Osteocyte (in vitro differentiated cells): ENCODE data around the gene TPM1. TPM values are rescaled to one million over a fixed set of nuclear protein-coding genes. Genes with fewer than 3 reads are reported as not detected.
A peak's percentile ranks its signal among the peaks of the same experiment; 100 is the strongest.

Experiments
- DNase-seq: peaks from one replicate; pipeline ENCODE4 v3.0.0; 2021; ENCODE audit warnings: mixed read lengths; ENCODE audit not compliant: unreplicated experiment; ENCODE audit errors: extremely low spot score
- H3K27ac Mint-ChIP-seq: one replicate; pipeline ENCODE4 v1.8.0; 2021; ENCODE audit warnings: mild to moderate bottlenecking, mixed read lengths; ENCODE audit not compliant: unreplicated experiment
- H3K27me3 Mint-ChIP-seq: one replicate; pipeline ENCODE4 v1.8.0; 2021; ENCODE audit warnings: mixed read lengths; ENCODE audit not compliant: unreplicated experiment
- H3K36me3 Mint-ChIP-seq: one replicate; pipeline ENCODE4 v1.8.0; 2021; ENCODE audit warnings: mixed read lengths; ENCODE audit not compliant: unreplicated experiment
- H3K4me1 Mint-ChIP-seq: one replicate; pipeline ENCODE4 v1.8.0; 2021; ENCODE audit warnings: mixed read lengths; ENCODE audit not compliant: unreplicated experiment
- H3K4me3 Mint-ChIP-seq: one replicate; pipeline ENCODE4 v1.8.0; 2021; ENCODE audit warnings: mild to moderate bottlenecking, moderate library complexity, mixed read lengths; ENCODE audit not compliant: unreplicated experiment
- H3K9me3 Mint-ChIP-seq: one replicate; pipeline ENCODE4 v1.8.0; 2021; ENCODE audit warnings: mixed read lengths; ENCODE audit not compliant: unreplicated experiment
- total RNA-seq: library from RNA; stranded (reverse); gene quantifications from 2 replicates; pipeline ENCODE4 v1.2.1, GENCODE V29; 2021
- TF ChIP-seq, protein P1 (sequence below): fragments of 200-600 bp; sonication (generic); IDR thresholded peaks from 2 replicates; pipeline ENCODE4 v1.5.0; 2021; ENCODE audit warnings: antibody characterized with exemption, mild to moderate bottlenecking, moderate library complexity

TPM1 gene
- total RNA-seq, 1 donor from 2014 or later, result 1,747 TPM

DNA sequence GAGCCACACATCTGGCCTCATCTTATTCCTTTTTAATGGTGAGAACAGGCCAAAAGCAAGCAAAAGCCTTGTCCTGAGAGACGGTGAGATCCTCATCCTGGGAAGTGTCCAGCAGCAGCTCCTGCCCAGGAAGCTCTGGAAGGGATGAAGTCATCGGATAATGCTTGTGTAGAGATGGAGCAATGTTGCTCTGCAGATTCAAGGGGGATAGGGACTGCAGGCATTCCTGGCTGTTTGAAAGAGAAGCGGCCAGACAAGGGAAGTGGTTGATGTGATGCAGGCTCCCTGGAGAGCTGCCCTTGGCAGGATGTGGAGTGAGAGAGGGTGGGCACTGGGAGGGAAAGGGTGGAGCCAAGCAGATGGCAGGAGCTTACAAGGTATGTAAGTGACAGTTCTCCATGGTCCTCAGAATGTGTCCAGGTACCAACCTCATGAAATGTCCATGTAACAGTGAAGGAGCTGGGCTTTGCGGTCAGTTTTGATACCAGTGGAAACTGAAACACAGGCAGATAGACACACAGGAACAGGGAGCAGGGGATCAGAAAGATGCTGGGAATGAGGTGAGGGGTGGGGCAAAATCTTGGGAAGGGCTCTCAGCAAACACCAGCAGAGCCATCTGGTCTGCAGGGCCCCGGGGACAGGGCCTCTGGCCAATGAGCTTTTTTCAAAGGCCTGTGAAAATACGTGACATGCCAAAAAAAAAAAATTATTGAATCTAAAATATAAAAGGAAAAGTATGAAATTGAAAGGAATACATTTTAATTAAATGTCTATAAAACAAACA, 46.9 kb downstream of the TPM1 start:
- Mint-ChIP-seq H3K4me1 (peaks cover 39% of the 10 kb centered on the region), H3K27me3 (no peaks in the 10 kb centered on the region), H3K4me3 (no peak overlapping the region), H3K27ac (peak overlapping the region; percentile 52), H3K36me3 (no peaks in the 10 kb centered on the region), H3K9me3 (no peaks in the 10 kb centered on the region)
- TF ChIP-seq, protein P1, sequence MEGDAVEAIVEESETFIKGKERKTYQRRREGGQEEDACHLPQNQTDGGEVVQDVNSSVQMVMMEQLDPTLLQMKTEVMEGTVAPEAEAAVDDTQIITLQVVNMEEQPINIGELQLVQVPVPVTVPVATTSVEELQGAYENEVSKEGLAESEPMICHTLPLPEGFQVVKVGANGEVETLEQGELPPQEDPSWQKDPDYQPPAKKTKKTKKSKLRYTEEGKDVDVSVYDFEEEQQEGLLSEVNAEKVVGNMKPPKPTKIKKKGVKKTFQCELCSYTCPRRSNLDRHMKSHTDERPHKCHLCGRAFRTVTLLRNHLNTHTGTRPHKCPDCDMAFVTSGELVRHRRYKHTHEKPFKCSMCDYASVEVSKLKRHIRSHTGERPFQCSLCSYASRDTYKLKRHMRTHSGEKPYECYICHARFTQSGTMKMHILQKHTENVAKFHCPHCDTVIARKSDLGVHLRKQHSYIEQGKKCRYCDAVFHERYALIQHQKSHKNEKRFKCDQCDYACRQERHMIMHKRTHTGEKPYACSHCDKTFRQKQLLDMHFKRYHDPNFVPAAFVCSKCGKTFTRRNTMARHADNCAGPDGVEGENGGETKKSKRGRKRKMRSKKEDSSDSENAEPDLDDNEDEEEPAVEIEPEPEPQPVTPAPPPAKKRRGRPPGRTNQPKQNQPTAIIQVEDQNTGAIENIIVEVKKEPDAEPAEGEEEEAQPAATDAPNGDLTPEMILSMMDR, result no peak
- no peak for DNase-seq

DNA sequence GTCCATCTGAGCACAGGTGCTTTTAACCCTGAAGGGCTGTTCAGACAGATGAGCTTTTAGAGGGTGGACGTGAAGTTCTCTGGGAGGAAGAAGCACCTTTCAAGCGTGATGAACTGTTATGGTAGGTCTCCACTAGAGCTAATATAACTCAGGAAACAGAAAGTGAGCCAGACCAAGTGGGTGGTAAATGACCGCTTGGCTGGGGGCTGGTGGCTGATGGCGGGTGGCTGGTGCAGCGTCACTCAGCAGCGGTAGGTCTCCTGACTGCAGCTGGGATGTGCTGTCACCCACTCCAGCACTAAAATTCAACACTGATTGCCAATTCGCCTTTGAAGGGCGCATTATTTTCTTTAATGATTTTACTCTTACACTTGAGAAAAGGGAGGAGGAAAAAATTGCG, 47.9 kb downstream of the TPM1 start:
- no peak for DNase-seq
- TF ChIP-seq, protein P1, result no peak

DNA sequence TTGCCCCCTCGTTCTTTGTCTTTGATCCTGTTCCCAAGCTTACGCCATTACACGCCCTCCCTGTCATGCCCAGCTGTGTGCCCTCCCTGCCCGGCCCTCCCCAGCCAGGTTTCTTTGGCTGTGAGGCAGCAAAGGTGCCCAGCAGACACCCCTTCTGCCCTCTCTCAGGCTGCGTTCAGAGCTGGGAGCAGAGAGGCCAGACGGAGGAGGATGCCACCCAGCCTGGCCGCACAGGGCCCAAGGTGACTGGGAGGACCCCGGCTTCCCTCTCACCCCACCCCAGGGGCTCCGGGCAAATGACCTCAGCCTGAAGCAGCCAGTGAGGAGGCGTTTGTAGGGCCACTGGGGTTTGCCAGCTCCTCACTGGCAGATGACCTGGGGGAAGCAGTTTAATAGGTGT, 48.3 kb downstream of the TPM1 start:
- H3K27me3 Mint-ChIP-seq, result no peaks in the 10 kb centered on the region
- DNase-seq, result no peak
- H3K36me3 Mint-ChIP-seq, result no peaks in the 10 kb centered on the region
- H3K4me1 Mint-ChIP-seq, result peaks cover 40% of the 10 kb centered on the region
- no peak overlapping the region for H3K27ac Mint-ChIP-seq
- H3K4me3 Mint-ChIP-seq, result no peak overlapping the region
- TF ChIP-seq, protein P1, result no peak
- no peaks in the 10 kb centered on the region for H3K9me3 Mint-ChIP-seq

More for the DNA sequence above, 47.9 kb downstream of the TPM1 start:
- Mint-ChIP-seq H3K27me3 (no peaks in the 10 kb centered on the region), H3K27ac (no peak overlapping the region), H3K9me3 (no peaks in the 10 kb centered on the region), H3K4me3 (no peak overlapping the region), H3K36me3 (no peaks in the 10 kb centered on the region), H3K4me1 (peaks cover 41% of the 10 kb centered on the region)

DNA sequence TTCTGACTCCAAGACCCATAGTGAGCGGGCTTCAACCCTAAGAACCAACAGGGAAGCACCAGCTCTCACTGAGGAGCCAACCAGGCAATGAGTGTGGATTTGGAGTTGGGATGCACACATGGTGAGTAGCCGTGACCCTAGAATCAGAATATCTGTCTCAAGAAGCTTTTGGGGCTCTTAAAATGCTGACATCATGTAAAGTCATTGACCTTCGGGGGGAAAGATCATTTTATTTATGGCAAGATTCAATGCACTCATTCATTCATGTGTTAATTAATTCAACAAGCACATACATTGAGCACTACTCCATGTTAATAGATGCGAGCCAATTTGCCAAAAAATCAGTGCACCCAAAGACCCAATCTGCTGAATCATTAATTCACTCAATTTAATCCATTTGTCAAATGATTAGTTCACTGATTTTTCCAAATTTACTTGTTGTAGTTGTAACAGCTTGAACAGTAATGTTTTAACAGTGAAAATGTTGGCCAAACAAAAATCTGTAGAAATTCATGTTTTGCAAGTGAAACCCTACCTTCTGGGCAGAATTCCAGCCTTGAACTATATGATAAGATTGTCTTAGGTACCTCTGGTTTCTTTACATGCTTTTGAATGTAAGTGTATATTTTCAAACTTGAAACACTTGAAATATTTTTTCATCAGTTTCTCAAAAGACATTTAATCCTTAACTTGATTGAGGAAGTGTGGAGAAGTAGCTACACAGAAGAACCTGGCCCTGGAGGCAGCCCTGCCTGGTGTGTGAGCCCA, 49.3 kb downstream of the TPM1 start:
- Mint-ChIP-seq H3K4me1 (peaks cover 31% of the 10 kb centered on the region), H3K27me3 (no peaks in the 10 kb centered on the region), H3K27ac (no peak overlapping the region), H3K9me3 (no peaks in the 10 kb centered on the region), H3K4me3 (no peak overlapping the region), H3K36me3 (no peaks in the 10 kb centered on the region)
- TF ChIP-seq, protein P1, result no peak
- no peak for DNase-seq
